Measurements from ENCODE around the gene NUP43.

- TF ChIP-seq CTCF (IDR thresholded peaks at IDR 0.05) (no peak), POLR2A (IDR thresholded peaks at IDR 0.05) (no peak)
These were observed 31.3 kb upstream of the NUP43 start for GRCh38 chr6:149777624-149778023.

Measured in uterus (tissue), 2 donors.